Measurements from ENCODE around the gene MACC1.

MACC1 gene

DNA sequence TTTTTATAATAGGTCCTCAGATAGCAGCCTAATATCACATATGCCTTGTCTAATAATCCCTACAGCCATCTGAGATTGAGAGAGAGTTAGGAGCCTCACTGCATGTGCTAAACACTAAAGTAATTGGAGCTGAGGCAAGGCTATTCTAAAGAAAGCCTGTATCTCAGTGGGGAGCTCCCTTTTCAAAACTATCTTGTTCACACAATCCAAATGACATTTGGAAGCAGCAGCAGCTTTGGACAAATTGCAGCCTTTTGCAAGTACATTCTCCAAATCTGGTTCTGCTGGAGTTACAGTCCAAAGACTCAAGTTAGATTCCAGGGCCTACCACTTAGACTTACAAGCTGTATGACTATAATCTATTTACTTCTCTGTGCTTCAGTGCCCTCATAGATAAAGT, 104.5 kb downstream of the MACC1 start:
- TF ChIP-seq, protein P1, sequence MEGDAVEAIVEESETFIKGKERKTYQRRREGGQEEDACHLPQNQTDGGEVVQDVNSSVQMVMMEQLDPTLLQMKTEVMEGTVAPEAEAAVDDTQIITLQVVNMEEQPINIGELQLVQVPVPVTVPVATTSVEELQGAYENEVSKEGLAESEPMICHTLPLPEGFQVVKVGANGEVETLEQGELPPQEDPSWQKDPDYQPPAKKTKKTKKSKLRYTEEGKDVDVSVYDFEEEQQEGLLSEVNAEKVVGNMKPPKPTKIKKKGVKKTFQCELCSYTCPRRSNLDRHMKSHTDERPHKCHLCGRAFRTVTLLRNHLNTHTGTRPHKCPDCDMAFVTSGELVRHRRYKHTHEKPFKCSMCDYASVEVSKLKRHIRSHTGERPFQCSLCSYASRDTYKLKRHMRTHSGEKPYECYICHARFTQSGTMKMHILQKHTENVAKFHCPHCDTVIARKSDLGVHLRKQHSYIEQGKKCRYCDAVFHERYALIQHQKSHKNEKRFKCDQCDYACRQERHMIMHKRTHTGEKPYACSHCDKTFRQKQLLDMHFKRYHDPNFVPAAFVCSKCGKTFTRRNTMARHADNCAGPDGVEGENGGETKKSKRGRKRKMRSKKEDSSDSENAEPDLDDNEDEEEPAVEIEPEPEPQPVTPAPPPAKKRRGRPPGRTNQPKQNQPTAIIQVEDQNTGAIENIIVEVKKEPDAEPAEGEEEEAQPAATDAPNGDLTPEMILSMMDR (IDR thresholded peaks at IDR 0.05): no peak
- DNase-seq: no peak
- Histone ChIP-seq H3K36me3 (no peaks in the 10 kb centered on the region), H3K4me3 (no peak overlapping the region), H3K27ac (no peak overlapping the region), H3K4me1 (peaks cover 0 to 2% (median 0%) of the 10 kb centered on the region in 4 donors), H3K9me3 (no peaks in the 10 kb centered on the region), H3K27me3 (no peaks in the 10 kb centered on the region)
- intact Hi-C loops (cut with DNase I; ENCODE audit: low total_unique reads): no loop called here

DNA sequence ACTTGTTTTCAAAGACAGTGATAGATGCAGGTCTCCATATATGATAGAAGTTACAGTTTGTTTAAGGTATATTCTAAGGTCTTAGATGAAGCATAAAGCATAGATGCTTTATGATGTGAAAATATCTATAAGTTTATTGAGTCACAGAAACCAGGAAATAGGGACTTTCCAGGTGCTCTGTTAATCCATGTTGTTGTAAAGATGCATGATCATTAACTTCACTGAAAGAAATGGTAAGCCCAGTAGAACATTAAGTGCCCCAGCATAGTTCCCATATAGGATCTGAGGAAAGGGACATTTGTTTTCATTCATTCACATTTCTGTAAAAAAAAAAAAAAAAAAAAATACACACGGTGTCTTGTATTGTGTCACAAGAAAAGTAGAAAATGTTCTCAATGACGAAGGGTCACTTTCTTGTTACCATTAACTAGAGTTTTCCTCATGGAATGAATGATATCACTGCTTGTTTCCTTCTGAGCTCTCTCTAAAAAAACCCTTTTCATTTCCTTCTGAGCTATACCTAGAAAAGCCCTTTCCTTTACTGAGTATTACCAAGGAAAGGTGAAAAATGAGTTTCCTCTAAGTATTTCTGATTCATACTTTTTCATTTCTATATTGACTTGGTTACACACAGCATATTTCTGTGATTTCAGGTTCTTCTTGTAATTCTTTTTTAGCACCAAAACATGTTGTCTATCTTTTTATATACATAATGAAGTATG, 105.2 kb downstream of the MACC1 start:
- Histone ChIP-seq H3K4me1 (peaks cover 0 to 4% (median 0%) of the 10 kb centered on the region in 4 donors), H3K27ac (no peak overlapping the region), H3K9me3 (no peaks in the 10 kb centered on the region), H3K4me3 (no peak overlapping the region), H3K27me3 (no peaks in the 10 kb centered on the region), H3K36me3 (no peaks in the 10 kb centered on the region)
- TF ChIP-seq, protein P1 (IDR thresholded peaks at IDR 0.05): no peak
- DNase-seq: no peak
- intact Hi-C loops (cut with DNase I; ENCODE audit: low total_unique reads): no loop called here

DNA sequence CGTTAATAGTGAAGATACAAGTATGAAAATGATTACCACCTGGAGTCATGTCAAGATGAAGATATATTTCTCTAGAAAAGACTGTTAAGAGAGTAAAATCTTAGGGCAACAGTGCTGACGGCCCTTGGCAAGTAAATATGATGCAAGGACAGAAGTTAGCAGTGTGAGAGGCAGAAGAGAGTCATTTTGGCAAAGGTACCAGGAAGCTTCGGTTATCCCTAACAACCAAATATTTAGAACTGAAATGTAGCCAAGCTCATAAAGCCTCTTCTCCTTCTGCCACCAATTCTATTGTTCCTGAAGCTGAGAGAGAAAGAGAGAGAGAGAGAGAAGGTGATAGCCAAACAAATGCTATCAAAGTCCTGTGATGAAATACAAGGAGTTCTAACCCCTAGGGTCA, 109.6 kb downstream of the MACC1 start:
- H3K27me3 ChIP-seq: no peaks in the 10 kb centered on the region
- intact Hi-C loops (cut with DNase I; ENCODE audit: low total_unique reads): no loop called here
- H3K4me3 ChIP-seq: no peak overlapping the region
- H3K4me1 ChIP-seq: peaks cover 0 to 4% (median 0%) of the 10 kb centered on the region in 4 donors
- no peaks in the 10 kb centered on the region for H3K9me3 ChIP-seq
- DNase-seq: peak in 1 of 2 donors; percentile 23
- H3K27ac ChIP-seq: peak overlapping the region; percentile 9 to 41
- TF ChIP-seq, protein P1 (IDR thresholded peaks at IDR 0.05): no peak
- H3K36me3 ChIP-seq: no peaks in the 10 kb centered on the region

DNA sequence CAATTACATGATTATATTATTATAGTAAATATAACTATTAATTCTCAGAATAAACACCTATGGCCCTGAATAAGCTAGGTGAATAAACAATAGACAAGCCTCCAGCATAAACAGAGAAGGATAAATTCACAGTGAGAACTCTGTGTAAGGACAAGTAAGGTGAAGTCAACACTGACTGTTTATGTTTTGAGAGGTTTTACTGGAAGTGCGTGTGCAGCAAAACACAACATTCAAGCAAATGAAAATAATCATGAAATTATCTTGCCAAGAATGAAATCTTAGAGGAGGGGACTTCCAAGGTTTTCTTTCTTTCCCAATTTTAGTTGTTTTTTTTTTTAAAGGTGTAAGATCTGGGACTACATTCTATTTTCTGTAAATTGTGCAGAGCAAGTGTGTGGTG, 112.5 kb downstream of the MACC1 start:
- DNase-seq: no peak
- Histone ChIP-seq H3K4me1 (peaks cover 0 to 4% (median 0%) of the 10 kb centered on the region in 4 donors), H3K9me3 (no peaks in the 10 kb centered on the region), H3K27me3 (no peaks in the 10 kb centered on the region), H3K27ac (no peak overlapping the region), H3K36me3 (no peaks in the 10 kb centered on the region), H3K4me3 (no peak overlapping the region)
- intact Hi-C loops (cut with DNase I; ENCODE audit: low total_unique reads): no loop called here
- TF ChIP-seq, protein P1 (IDR thresholded peaks at IDR 0.05): no peak

DNA sequence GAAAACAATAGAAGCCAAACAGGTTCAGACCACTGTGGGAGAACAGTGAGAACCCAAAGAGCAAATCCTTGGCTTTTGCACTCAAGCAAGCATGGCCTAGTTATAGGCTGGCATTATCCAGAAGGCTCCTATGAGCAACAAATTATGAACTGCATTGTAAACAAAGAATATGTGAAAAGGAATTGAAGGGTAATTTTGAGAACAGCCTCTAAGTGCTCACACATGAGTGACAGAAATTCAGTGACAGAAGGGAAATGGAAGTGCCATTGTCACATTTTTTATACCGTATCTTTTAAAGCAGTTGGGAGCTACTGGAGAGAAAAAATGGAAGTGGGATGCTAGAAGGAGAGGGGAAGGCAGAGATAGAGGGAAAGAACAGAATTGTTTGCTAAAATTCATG, 114.2 kb downstream of the MACC1 start:
- Histone ChIP-seq H3K9me3 (no peaks in the 10 kb centered on the region), H3K4me3 (no peak overlapping the region), H3K27me3 (no peaks in the 10 kb centered on the region), H3K4me1 (peaks cover 0 to 4% (median 0%) of the 10 kb centered on the region in 4 donors), H3K27ac (no peak overlapping the region), H3K36me3 (no peaks in the 10 kb centered on the region)
- TF ChIP-seq, protein P1 (IDR thresholded peaks at IDR 0.05): no peak
- DNase-seq: no peak
- intact Hi-C loops (cut with DNase I; ENCODE audit: low total_unique reads): no loop called here
